Measurements from ENCODE around the gene LRFN2.

Gene LRFN2

DNA sequence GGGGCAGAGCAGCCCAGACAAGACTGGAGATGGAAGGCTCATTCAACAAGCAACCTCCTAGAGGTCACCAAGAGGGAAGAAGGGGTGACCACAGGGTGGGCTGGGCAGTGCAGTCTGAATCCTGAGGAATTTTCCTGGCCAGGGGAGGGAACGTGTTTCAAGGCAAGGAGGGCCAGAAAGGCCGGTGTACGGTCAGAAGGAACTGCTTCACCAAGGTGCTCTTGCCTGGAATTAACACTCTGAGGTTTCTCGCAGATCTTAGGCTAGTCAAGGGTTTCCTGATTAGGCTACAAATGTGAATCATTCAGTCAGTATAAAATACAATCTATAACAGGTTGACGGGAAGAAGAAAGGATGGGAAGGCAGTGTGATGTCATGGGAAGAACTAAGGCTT lies 199.3 kb downstream of the LRFN2 start:
- H3K4me3 ChIP-seq (ENCODE audit: low read length): no peak overlapping the region
- peaks cover 23% of the 10 kb centered on the region for H3K27me3 ChIP-seq (ENCODE audit: control insufficient read depth, insufficient read depth, low read length)
- H3K4me1 ChIP-seq (ENCODE audit: control insufficient read depth, insufficient read depth, low read length): no peaks in the 10 kb centered on the region
- no peaks in the 10 kb centered on the region for H3K9me3 ChIP-seq (ENCODE audit: control insufficient read depth, low read length)
- no peaks in the 10 kb centered on the region for H3K36me3 ChIP-seq (ENCODE audit: control insufficient read depth, insufficient read depth, low read length)
- no peak overlapping the region for H3K9ac ChIP-seq (ENCODE audit: low read length)

- Histone ChIP-seq H3K4me1 (ENCODE audit: control insufficient read depth, insufficient read depth, low read length) (no peaks in the 10 kb centered on the region), H3K4me3 (ENCODE audit: low read length) (no peak overlapping the region), H3K36me3 (ENCODE audit: control insufficient read depth, insufficient read depth, low read length) (no peaks in the 10 kb centered on the region), H3K9ac (ENCODE audit: low read length) (no peak overlapping the region), H3K9me3 (ENCODE audit: control insufficient read depth, low read length) (no peaks in the 10 kb centered on the region), H3K27me3 (ENCODE audit: control insufficient read depth, insufficient read depth, low read length) (peaks cover 23% of the 10 kb centered on the region)
Observed at GRCh38 chr6:40387127-40387870, 199.9 kb downstream of the LRFN2 start.

GRCh38 chr6:40386200-40386599 lies 201.0 kb downstream of the LRFN2 start:
- H3K36me3 ChIP-seq (ENCODE audit: control insufficient read depth, insufficient read depth, low read length): no peaks in the 10 kb centered on the region
- no peaks in the 10 kb centered on the region for H3K9me3 ChIP-seq (ENCODE audit: control insufficient read depth, low read length)
- H3K27me3 ChIP-seq (ENCODE audit: control insufficient read depth, insufficient read depth, low read length): peaks cover 21% of the 10 kb centered on the region

GRCh38 chr6:40383348-40384115 lies 203.6 kb downstream of the LRFN2 start:
- Histone ChIP-seq H3K9ac (ENCODE audit: low read length) (no peak overlapping the region), H3K36me3 (ENCODE audit: control insufficient read depth, insufficient read depth, low read length) (no peaks in the 10 kb centered on the region), H3K9me3 (ENCODE audit: control insufficient read depth, low read length) (no peaks in the 10 kb centered on the region), H3K4me1 (ENCODE audit: control insufficient read depth, insufficient read depth, low read length) (peaks cover 17% of the 10 kb centered on the region), H3K4me3 (ENCODE audit: low read length) (no peak overlapping the region), H3K27me3 (ENCODE audit: control insufficient read depth, insufficient read depth, low read length) (peaks cover 9% of the 10 kb centered on the region)

More at GRCh38 chr6:40386200-40386599, 201.0 kb downstream of the LRFN2 start:
- peaks cover 10% of the 10 kb centered on the region for H3K4me1 ChIP-seq (ENCODE audit: control insufficient read depth, insufficient read depth, low read length)
- H3K4me3 ChIP-seq (ENCODE audit: low read length): no peak overlapping the region
- no peak overlapping the region for H3K9ac ChIP-seq (ENCODE audit: low read length)

DNA sequence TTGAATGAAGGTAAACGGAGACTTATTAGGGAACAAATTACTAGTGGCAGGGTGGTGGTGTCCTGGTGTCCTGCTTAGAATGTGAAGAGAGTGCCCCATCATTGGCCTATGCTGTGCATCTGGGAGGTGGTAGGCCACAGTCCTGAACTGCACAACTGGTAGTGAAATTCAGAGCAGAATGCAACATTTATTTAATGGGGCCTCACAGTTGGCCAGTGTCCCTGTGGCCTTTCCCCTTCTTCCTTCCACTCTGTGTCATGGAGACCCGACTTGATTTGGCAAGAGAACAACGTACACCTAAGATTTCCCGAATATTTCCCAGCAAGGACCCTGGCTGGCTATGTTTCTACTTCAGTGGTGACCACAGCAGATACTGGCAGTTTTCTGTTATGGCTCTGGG lies 206.9 kb downstream of the LRFN2 start:
- H3K9ac ChIP-seq (ENCODE audit: low read length): no peak overlapping the region
- H3K27me3 ChIP-seq (ENCODE audit: control insufficient read depth, insufficient read depth, low read length): peaks cover 9% of the 10 kb centered on the region
- no peak overlapping the region for H3K4me3 ChIP-seq (ENCODE audit: low read length)
- H3K4me1 ChIP-seq (ENCODE audit: control insufficient read depth, insufficient read depth, low read length): peaks cover 17% of the 10 kb centered on the region
- no peaks in the 10 kb centered on the region for H3K36me3 ChIP-seq (ENCODE audit: control insufficient read depth, insufficient read depth, low read length)
- H3K9me3 ChIP-seq (ENCODE audit: control insufficient read depth, low read length): no peaks in the 10 kb centered on the region

GRCh38 chr6:40379811-40380210 lies 207.4 kb downstream of the LRFN2 start:
- no peaks in the 10 kb centered on the region for H3K36me3 ChIP-seq (ENCODE audit: control insufficient read depth, insufficient read depth, low read length)
- H3K9ac ChIP-seq (ENCODE audit: low read length): no peak overlapping the region
- no peak overlapping the region for H3K4me3 ChIP-seq (ENCODE audit: low read length)
- H3K9me3 ChIP-seq (ENCODE audit: control insufficient read depth, low read length): no peaks in the 10 kb centered on the region
- peaks cover 17% of the 10 kb centered on the region for H3K4me1 ChIP-seq (ENCODE audit: control insufficient read depth, insufficient read depth, low read length)
- peaks cover 9% of the 10 kb centered on the region for H3K27me3 ChIP-seq (ENCODE audit: control insufficient read depth, insufficient read depth, low read length)

DNA sequence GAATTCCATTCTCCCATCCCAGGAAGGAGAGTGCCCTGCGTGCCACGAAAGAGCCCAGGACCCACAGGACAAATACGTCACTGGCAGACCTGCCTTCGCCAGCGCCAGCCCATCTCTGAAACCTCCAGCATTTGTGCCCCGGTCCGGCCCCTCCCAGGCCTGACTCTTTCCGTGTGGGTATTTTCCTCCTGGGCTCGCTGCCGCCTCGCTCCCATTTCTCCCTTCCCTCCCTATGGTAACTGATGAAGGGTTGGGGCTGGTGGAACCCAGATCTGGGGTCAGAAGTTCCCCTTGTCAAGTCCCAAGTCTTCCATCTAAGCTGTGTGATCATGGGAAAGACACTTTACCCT lies 208.5 kb downstream of the LRFN2 start:
- Histone ChIP-seq H3K4me3 (ENCODE audit: low read length) (no peak overlapping the region), H3K9ac (ENCODE audit: low read length) (no peak overlapping the region), H3K4me1 (ENCODE audit: control insufficient read depth, insufficient read depth, low read length) (peaks cover 17% of the 10 kb centered on the region), H3K27me3 (ENCODE audit: control insufficient read depth, insufficient read depth, low read length) (peaks cover 5% of the 10 kb centered on the region), H3K9me3 (ENCODE audit: control insufficient read depth, low read length) (no peaks in the 10 kb centered on the region), H3K36me3 (ENCODE audit: control insufficient read depth, insufficient read depth, low read length) (no peaks in the 10 kb centered on the region)

- Histone ChIP-seq H3K36me3 (ENCODE audit: control insufficient read depth, insufficient read depth, low read length) (no peaks in the 10 kb centered on the region), H3K4me1 (ENCODE audit: control insufficient read depth, insufficient read depth, low read length) (peaks cover 17% of the 10 kb centered on the region), H3K4me3 (ENCODE audit: low read length) (no peak overlapping the region), H3K27me3 (ENCODE audit: control insufficient read depth, insufficient read depth, low read length) (peaks cover under 1% of the 10 kb centered on the region), H3K9me3 (ENCODE audit: control insufficient read depth, low read length) (no peaks in the 10 kb centered on the region), H3K9ac (ENCODE audit: low read length) (no peak overlapping the region)
Observed at GRCh38 chr6:40378071-40378724, 209.0 kb downstream of the LRFN2 start.

DNA sequence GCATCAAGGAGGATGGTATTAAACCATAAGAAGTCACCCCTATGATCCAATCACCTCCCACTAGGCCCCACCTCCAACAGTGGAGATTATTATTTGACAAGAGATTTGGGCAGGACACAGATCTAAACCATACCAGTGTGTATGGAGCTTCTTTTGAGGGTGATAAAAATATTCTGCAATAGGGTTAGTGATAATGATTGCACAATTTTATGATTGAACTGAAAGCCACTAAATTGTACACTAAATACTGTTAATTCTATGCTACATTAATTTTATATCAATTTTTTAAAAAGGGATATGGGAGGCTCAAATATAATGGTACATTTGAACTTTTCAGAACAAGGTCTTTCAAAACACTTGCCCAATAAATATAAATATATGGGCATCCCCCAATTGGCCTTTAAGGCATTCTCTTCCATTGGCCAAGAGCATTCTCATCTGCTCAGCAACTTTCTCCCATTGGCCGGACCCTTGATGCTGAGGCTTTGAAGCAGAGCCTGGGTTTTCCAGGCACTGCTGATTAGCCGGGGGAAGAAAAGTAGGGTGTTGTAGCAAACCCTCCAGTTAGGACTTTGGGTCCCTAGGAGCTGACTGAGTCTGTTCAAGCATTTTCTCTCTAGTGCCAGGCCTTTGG lies 209.9 kb downstream of the LRFN2 start:
- no peaks in the 10 kb centered on the region for H3K9me3 ChIP-seq (ENCODE audit: control insufficient read depth, low read length)
- H3K27me3 ChIP-seq (ENCODE audit: control insufficient read depth, insufficient read depth, low read length): no peaks in the 10 kb centered on the region
- H3K9ac ChIP-seq (ENCODE audit: low read length): no peak overlapping the region
- H3K36me3 ChIP-seq (ENCODE audit: control insufficient read depth, insufficient read depth, low read length): no peaks in the 10 kb centered on the region
- peaks cover 17% of the 10 kb centered on the region for H3K4me1 ChIP-seq (ENCODE audit: control insufficient read depth, insufficient read depth, low read length)
- no peak overlapping the region for H3K4me3 ChIP-seq (ENCODE audit: low read length)

DNA sequence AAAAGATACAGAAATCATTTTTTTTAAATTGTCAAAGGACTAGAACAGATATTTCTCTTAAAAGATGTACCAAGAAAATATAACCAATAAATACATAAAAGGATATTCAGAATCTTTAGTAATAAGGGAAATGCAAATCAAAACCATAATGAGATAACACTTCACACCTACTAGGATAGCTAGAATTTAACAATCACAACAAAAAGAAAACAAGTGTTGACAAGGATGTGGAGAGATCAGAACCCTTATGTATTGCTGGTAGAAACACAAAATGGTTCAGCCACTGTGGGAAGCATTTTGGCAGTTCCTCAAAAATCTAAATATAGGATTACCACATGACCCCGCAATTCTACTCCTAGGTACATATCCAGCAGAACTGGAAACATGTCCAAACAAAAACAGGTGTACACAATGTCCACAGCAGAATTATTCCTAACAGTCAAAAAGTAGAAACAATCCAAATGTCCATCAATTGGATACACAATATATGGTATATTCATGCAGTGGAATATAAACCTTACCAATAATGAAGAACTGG lies 211.0 kb downstream of the LRFN2 start:
- Histone ChIP-seq H3K9ac (ENCODE audit: low read length) (no peak overlapping the region), H3K4me3 (ENCODE audit: low read length) (no peak overlapping the region), H3K9me3 (ENCODE audit: control insufficient read depth, low read length) (no peaks in the 10 kb centered on the region), H3K4me1 (ENCODE audit: control insufficient read depth, insufficient read depth, low read length) (peaks cover 7% of the 10 kb centered on the region), H3K27me3 (ENCODE audit: control insufficient read depth, insufficient read depth, low read length) (no peaks in the 10 kb centered on the region), H3K36me3 (ENCODE audit: control insufficient read depth, insufficient read depth, low read length) (no peaks in the 10 kb centered on the region)

DNA sequence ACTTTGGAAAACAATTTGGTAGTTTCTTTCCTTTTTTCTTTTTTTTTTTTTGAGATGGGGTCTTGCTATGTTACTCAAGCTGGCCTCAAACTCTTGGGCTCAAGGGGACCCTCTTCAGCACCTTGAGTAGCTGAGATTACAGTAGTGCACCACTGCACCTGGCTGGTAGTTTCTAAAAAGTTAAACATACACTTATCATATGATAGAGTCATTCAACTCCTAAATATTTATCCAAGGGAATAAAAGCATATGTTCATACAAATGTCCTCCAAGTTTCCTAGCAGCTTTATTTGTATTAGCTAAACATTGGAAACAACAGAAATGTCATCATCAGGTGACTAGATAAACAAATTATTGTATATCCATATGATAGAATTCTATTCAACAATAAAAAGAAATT lies 213.9 kb downstream of the LRFN2 start:
- Histone ChIP-seq H3K9me3 (ENCODE audit: control insufficient read depth, low read length) (no peaks in the 10 kb centered on the region), H3K36me3 (ENCODE audit: control insufficient read depth, insufficient read depth, low read length) (no peaks in the 10 kb centered on the region), H3K9ac (ENCODE audit: low read length) (no peak overlapping the region), H3K4me1 (ENCODE audit: control insufficient read depth, insufficient read depth, low read length) (no peaks in the 10 kb centered on the region), H3K4me3 (ENCODE audit: low read length) (no peak overlapping the region), H3K27me3 (ENCODE audit: control insufficient read depth, insufficient read depth, low read length) (no peaks in the 10 kb centered on the region)
